DND-41 (cell line): ENCODE results near the gene MAD2L2.

Source experiments
- CTCF ChIP-seq: IDR thresholded peaks from 2 replicates; pipeline ENCODE4 v1.5.1; 2012; ENCODE audit warnings: borderline replicate concordance, low read length, moderate library complexity, mild to moderate bottlenecking; ENCODE audit not compliant: poor library complexity, severe bottlenecking; ENCODE audit errors: extremely low read depth
- EZH2 ChIP-seq: IDR thresholded peaks from 3 replicates; pipeline ENCODE4 v1.6.1; 2012; ENCODE audit warnings: borderline replicate concordance, low read depth, mild to moderate bottlenecking, moderate library complexity, low read length, inconsistent platforms; ENCODE audit not compliant: severe bottlenecking

GRCh38 chr1:11657654-11658053 is 23.3 kb downstream of the MAD2L2 start:
- TF ChIP-seq EZH2 (no peak), CTCF (no peak)
